Transverse colon (tissue), 3 donors: ENCODE measurements around the gene CD69.

Experiments used
- CTCF ChIP-seq, 5 experiments: fragments of 200-600 bp in 3 of 5; fragments of 450-650 bp in 2 of 5; sonication (generic) in 3 of 5; IDR thresholded peaks; 1 replicate in 2 of 5; 2 replicates in 3 of 5; pipeline ENCODE4 v1.5.1; 2016 to 2017; ENCODE audit warnings: antibody characterized with exemption in 5 of 5, inconsistent platforms in 3 of 5, mild to moderate bottlenecking in 2 of 5, moderate library complexity in 1 of 5
- EP300 ChIP-seq: sonication (generic); formaldehyde crosslinking; IDR thresholded peaks from one replicate; pipeline ENCODE4 v1.6.1; 2017; ENCODE audit warnings: antibody characterized with exemption, low read depth
- POLR2A ChIP-seq: fragments of 450-650 bp; IDR thresholded peaks from one replicate; pipeline ENCODE4 v1.6.1; 2016; ENCODE audit warnings: antibody characterized with exemption, mild to moderate bottlenecking, moderate library complexity

GRCh38 chr12:9745199-9745598 lies 15.5 kb downstream of the CD69 start:
- TF ChIP-seq CTCF (IDR thresholded peaks at IDR 0.05) (no peak), POLR2A (no peak), EP300 (no peak)
